Chondrocyte (in vitro differentiated cells): ENCODE data around the gene NLRP3. TPM values are rescaled to one million over a fixed set of nuclear protein-coding genes. Genes with fewer than 3 reads are reported as not detected.

ENCODE experiments used
- DNase-seq: peaks from one replicate; pipeline ENCODE4 v3.0.0; 2021; ENCODE audit warnings: mixed read lengths, low spot score
- H3K27ac Mint-ChIP-seq: one replicate; pipeline ENCODE4 v1.8.0; 2021; ENCODE audit warnings: mild to moderate bottlenecking, moderate library complexity, mixed read lengths; ENCODE audit not compliant: unreplicated experiment
- H3K27me3 Mint-ChIP-seq: 2 replicates; pipeline ENCODE4 v1.8.0; 2021; ENCODE audit warnings: low read depth, mixed read lengths
- H3K36me3 Mint-ChIP-seq: 2 replicates; pipeline ENCODE4 v1.8.0; 2021; ENCODE audit warnings: low read depth, mixed read lengths
- H3K4me1 Mint-ChIP-seq: 2 replicates; pipeline ENCODE4 v1.8.0; 2021; ENCODE audit warnings: low read depth, mild to moderate bottlenecking, mixed read lengths
- H3K4me3 Mint-ChIP-seq: one replicate; pipeline ENCODE4 v1.8.0; 2021; ENCODE audit warnings: mild to moderate bottlenecking, moderate library complexity, mixed read lengths; ENCODE audit not compliant: unreplicated experiment
- H3K9me3 Mint-ChIP-seq: 2 replicates; pipeline ENCODE4 v1.8.0; 2021; ENCODE audit warnings: low read depth, mixed read lengths
- CTCF ChIP-seq: fragments of 200-600 bp; sonication (generic); IDR thresholded peaks from 2 replicates; pipeline ENCODE4 v1.5.0; 2021; ENCODE audit warnings: antibody characterized with exemption, mild to moderate bottlenecking, moderate library complexity
- total RNA-seq: library from RNA; stranded (reverse); gene quantifications from 3 replicates; pipeline ENCODE4 v1.2.1, GENCODE V29; 2021

Gene NLRP3
- total RNA-seq, 1 donor from 2014 or later, result 0.15 TPM

- no peak for TF ChIP-seq CTCF
- Mint-ChIP-seq H3K4me3 (no peak overlapping the region), H3K4me1 (no peaks in the 10 kb centered on the region), H3K27me3 (peaks cover 14% of the 10 kb centered on the region), H3K36me3 (no peaks in the 10 kb centered on the region), H3K27ac (no peak overlapping the region), H3K9me3 (no peaks in the 10 kb centered on the region)
- no peak for DNase-seq
These were observed 19.2 kb downstream of the NLRP3 start for GRCh38 chr1:247435030-247435758.

GRCh38 chr1:247435759-247436147, 19.8 kb downstream of the NLRP3 start:
- no peak overlapping the region for H3K27ac Mint-ChIP-seq
- TF ChIP-seq CTCF, result no peak
- H3K36me3 Mint-ChIP-seq, result no peaks in the 10 kb centered on the region
- DNase-seq, result no peak
- H3K4me3 Mint-ChIP-seq, result no peak overlapping the region
- H3K9me3 Mint-ChIP-seq, result no peaks in the 10 kb centered on the region
- H3K4me1 Mint-ChIP-seq, result no peaks in the 10 kb centered on the region
- H3K27me3 Mint-ChIP-seq, result peaks cover 14% of the 10 kb centered on the region

- H3K27ac Mint-ChIP-seq, result no peak overlapping the region
- H3K4me1 Mint-ChIP-seq, result no peaks in the 10 kb centered on the region
- TF ChIP-seq CTCF, result no peak
- no peaks in the 10 kb centered on the region for H3K9me3 Mint-ChIP-seq
- DNase-seq, result no peak
- no peak overlapping the region for H3K4me3 Mint-ChIP-seq
- peaks cover 9% of the 10 kb centered on the region for H3K27me3 Mint-ChIP-seq
- no peaks in the 10 kb centered on the region for H3K36me3 Mint-ChIP-seq
These were observed 21.9 kb downstream of the NLRP3 start for GRCh38 chr1:247437551-247438505.

GRCh38 chr1:247440001-247440620, 24.1 kb downstream of the NLRP3 start:
- Mint-ChIP-seq H3K36me3 (no peaks in the 10 kb centered on the region), H3K27me3 (peaks cover 9% of the 10 kb centered on the region), H3K9me3 (no peaks in the 10 kb centered on the region), H3K4me3 (no peak overlapping the region), H3K4me1 (no peaks in the 10 kb centered on the region), H3K27ac (no peak overlapping the region)
- DNase-seq, result no peak
- TF ChIP-seq CTCF, result no peak

- no peak overlapping the region for H3K4me3 Mint-ChIP-seq
- no peaks in the 10 kb centered on the region for H3K36me3 Mint-ChIP-seq
- H3K4me1 Mint-ChIP-seq, result no peaks in the 10 kb centered on the region
- H3K27me3 Mint-ChIP-seq, result peaks cover 4% of the 10 kb centered on the region
- DNase-seq, result no peak
- H3K27ac Mint-ChIP-seq, result no peak overlapping the region
- no peak for TF ChIP-seq CTCF
- H3K9me3 Mint-ChIP-seq, result peaks cover 5% of the 10 kb centered on the region
These were observed 25.6 kb downstream of the NLRP3 start for GRCh38 chr1:247441606-247442005.
